ENCODE data around the gene VCL. TPM values are rescaled to one million over a fixed set of nuclear protein-coding genes. Genes with fewer than 3 reads are reported as not detected.
"Not testable (repeated sequence)": the region's sequence is repeated elsewhere in the genome, so short reads cannot be mapped to it uniquely, and the experiment has no call there.

Gene VCL
- polyA plus RNA-seq, 3 donors: 117 to 132 (median 128) TPM

- no peak for DNase-seq (ENCODE audit: extremely low read depth in 1 of 11, low read depth in 9 of 11, low spot score in 4 of 11)
Measured at GRCh38 chr10:74114041-74114448, 116.1 kb downstream of the VCL start.

DNA sequence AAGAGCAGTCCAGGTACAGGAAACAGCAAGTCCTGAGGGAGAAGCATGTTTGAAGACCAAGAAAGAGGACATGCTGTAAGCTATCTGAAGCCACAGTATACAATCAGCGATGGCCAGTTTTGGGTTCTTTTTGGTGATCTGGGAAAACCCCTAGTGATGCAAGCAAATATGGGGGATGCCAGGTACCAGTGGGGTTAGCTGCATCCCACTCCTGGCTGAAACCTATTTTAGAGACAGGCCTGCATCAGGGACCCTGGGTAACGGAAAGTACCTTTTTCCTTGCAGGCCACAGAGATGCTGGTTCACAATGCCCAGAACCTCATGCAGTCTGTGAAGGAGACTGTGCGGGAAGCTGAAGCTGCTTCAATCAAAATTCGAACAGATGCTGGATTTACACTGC lies 119.8 kb downstream of the VCL start:
- no peak for DNase-seq (ENCODE audit: extremely low read depth in 1 of 11, low read depth in 9 of 11, low spot score in 4 of 11)

DNA sequence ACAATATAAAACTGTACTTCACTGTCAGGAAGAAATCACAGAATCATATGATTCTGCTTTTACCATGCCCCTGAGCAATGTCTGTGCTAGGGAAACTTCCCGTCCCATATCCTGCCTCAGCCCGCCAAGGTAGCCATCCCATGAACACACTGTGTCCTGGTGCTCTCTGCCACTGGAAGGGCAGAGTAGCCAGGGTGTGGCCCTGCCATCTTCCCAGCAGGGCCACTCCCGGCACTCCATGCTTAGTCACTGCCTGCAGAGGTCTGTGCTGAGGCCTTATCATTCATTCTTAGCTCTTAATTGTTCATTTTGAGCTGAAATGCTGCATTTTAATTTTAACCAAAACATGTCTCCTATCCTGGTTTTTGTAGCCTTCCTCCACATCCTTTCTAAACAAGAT lies 120.9 kb downstream of the VCL start:
- no peak for DNase-seq (ENCODE audit: extremely low read depth in 1 of 11, low read depth in 9 of 11, low spot score in 4 of 11)

DNA sequence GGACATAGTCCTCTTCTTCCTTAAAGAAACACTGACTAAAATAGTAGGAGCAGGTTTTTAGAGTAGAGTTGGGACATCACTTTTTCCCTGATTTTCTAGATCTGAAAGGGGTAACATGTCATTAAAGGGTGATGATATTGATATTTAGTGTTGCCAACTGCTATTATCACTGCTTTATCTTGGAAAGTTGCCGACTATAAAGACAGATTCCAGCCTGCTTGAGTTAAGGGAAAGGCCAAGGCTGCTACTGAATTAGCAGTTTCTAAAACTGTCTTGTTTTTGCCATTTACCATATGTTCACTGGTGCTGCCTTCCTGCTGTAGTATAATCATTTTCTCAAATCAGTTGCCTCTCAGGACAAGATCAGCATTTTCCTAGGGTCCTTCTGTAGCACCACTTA lies 123.0 kb downstream of the VCL start:
- DNase-seq (ENCODE audit: extremely low read depth in 1 of 11, low read depth in 9 of 11, low spot score in 4 of 11): no peak

DNA sequence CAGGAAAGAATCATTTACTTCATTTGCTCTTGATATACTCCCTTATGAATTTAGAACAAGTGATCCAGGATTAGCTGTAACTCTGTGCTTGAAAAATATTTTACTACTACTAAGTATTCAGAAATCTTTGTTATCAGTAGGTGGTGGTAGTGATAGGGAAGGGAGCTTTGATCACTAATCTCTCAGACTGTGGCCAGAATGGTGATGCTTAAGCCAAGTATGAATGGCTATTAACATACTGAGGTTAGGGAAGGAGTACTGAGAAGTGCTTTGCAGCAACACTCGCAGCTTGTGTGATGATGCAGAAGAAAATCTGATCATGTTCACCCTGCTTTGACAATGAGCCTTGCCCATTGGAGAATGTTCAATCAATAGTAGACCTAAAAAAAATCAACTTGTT lies 123.5 kb downstream of the VCL start:
- DNase-seq (ENCODE audit: extremely low read depth in 1 of 11, low read depth in 9 of 11, low spot score in 4 of 11): no peak

DNA sequence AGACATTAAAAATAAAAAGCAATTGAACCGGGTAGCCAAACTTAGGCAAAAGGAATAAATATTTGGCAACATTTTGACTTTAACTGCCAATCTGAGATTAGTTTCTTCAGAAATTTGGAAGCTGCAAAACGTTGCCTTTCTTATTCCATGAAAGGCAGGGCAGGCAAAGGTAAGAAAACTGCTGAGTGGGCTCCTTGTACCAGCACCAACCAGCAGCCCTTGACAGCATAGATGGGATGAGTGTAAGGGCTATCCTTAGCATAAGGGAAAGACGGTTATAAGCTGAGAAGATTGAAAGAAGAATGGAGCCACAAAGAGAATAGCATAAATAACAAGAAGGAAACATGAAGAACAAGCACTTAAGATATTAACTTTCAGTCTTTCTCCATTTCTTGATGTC lies 124.1 kb downstream of the VCL start:
- DNase-seq (ENCODE audit: extremely low read depth in 1 of 11, low read depth in 9 of 11, low spot score in 4 of 11): no peak

- DNase-seq (ENCODE audit: extremely low read depth in 1 of 11, low read depth in 9 of 11, low spot score in 4 of 11): no peak
Measured at GRCh38 chr10:74123081-74123480, 125.2 kb downstream of the VCL start.

- no peak for DNase-seq (ENCODE audit: extremely low read depth in 1 of 11, low read depth in 9 of 11, low spot score in 4 of 11)
Measured at GRCh38 chr10:74133923-74134820, 136.3 kb downstream of the VCL start.

GRCh38 chr10:74135452-74135851 lies 137.5 kb downstream of the VCL start:
- no peak for DNase-seq (ENCODE audit: extremely low read depth in 1 of 11, low read depth in 9 of 11, low spot score in 4 of 11)

DNA sequence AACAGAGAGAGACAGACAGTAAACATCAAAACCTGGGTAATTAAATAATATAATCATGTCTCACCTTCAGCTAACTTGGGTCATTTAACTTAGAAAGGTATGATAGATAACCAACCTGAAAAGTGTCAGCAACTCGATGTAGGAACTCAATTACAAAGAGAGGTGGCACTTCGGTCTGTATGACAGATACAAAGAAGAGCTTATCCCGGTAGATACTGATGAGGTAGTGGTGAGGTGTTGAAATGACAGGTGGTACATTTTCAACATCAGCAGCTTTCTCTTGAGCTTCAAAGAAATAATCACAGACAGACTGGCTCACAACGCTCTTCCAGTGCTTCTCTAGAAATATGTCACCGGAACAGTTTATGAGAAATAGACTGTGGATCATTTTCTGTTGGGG lies 140.1 kb downstream of the VCL start:
- DNase-seq (ENCODE audit: extremely low read depth in 1 of 11, low read depth in 9 of 11, low spot score in 4 of 11): no peak

DNA sequence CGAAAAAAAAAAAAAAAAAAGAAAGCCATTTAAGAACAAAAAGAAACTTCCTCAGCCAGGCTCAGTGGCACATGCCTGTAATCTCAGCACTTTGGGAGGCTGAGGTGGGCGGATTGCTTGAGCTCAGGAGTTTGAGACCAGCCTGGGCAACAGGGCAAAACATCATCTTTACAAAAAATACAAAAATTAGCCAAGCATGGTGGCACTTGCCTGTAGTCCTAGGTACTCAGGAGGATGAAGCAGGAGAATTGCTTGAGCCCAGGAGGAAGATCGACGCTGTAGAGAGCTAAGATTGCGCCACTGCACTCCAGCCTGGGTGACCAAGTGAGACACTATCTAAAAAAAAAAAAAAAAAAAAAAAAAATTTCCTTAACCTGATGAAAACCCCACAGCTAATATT lies 140.7 kb downstream of the VCL start:
- DNase-seq (ENCODE audit: extremely low read depth in 1 of 11, low read depth in 9 of 11, low spot score in 4 of 11): not testable (repeated sequence)

DNA sequence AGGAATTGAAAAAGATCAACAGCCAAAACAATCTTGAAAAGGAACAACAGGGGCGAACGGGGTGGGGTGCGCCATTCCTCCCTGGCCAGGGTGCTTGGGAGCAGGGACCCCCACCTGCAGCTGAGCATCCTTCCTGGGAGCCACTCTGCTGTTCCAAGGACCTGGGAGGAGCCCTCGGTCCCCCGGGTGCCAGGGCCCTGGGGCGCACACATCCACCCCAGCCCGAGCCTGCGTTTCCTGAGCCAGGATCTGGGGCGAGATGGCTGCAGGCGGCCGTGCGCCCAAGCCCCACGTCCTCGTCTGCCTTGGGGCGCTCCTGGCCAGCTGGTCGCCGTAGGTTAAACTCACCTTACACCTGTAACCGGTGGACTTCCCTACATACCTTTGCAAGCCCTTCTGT lies 142.1 kb downstream of the VCL start:
- DNase-seq (ENCODE audit: extremely low read depth in 1 of 11, low read depth in 9 of 11, low spot score in 4 of 11): no peak

DNA sequence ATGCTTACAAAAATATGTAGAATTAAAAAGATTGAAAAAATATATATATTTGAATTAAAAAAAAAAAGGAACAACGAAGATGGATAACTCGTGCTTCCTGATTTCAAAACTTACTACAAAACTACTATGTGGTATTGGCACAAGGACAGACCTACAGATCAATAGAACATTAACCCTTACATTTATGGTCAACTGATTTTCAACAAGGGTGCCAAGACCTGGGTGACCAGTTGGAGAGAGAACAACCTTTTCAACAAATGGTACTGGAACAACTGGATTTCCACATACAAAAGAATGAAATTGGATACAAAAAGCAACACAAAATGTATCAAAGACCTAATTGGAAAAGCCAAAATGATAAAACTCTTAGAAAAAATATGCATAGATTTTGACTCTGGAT lies 142.6 kb downstream of the VCL start:
- DNase-seq (ENCODE audit: extremely low read depth in 1 of 11, low read depth in 9 of 11, low spot score in 4 of 11): no peak

GRCh38 chr10:74145133-74145532 lies 147.2 kb downstream of the VCL start:
- peak in 10 of 11 donors; percentile 36 to 79 (median 60) for DNase-seq (ENCODE audit: extremely low read depth in 1 of 11, low read depth in 9 of 11, low spot score in 4 of 11)

GRCh38 chr10:74146980-74147379 lies 149.1 kb downstream of the VCL start:
- DNase-seq (ENCODE audit: extremely low read depth in 1 of 11, low read depth in 9 of 11, low spot score in 4 of 11): not testable (repeated sequence)

DNA sequence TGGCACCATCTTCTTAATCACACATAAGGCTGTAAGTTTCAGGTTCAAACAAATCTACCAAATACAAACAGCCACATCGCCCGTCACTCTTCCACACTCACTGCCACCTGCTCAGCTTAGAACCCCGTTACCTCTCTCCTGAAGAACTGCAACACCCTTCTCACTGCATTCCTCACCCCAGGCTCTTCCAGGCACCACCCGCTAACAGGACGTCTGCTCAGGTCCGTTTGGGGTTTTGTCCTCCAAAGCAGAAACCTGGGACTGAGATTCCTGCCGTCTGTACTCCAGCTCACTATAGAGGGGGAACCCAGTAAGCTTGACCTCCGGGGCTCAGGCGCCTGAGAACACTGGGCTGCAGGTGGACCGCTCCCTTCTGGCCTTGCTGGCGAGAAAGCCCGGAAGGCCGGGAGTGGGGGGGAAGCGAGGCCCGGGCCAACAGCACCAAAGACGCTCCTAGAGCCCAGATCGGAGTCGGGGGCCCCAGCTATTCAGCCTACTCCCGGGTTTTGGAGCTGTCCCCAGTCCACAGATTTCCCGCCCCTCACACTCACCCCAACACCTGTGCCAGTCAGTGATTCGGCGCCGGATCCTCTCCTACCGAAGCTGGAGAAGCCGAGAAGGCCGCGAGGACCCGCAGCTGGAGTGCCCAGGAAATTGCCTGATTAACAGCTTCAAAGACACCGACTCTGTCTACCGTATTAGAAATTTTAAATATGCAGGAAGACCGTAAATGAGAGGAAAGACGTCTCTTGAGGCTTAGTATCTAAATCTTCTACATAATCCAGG lies 152.5 kb downstream of the VCL start, which contains the start of gene AP3M1:
TSS of gene AP3M1 (minus strand) at position 625 of the 786 bp plus-strand sequence. CDS start 12,449 bp downstream, outside the sequence.
- DNase-seq (ENCODE audit: extremely low read depth in 1 of 11, low read depth in 9 of 11, low spot score in 4 of 11): peak in 2 of 11 donors; percentile 37 to 57

DNA sequence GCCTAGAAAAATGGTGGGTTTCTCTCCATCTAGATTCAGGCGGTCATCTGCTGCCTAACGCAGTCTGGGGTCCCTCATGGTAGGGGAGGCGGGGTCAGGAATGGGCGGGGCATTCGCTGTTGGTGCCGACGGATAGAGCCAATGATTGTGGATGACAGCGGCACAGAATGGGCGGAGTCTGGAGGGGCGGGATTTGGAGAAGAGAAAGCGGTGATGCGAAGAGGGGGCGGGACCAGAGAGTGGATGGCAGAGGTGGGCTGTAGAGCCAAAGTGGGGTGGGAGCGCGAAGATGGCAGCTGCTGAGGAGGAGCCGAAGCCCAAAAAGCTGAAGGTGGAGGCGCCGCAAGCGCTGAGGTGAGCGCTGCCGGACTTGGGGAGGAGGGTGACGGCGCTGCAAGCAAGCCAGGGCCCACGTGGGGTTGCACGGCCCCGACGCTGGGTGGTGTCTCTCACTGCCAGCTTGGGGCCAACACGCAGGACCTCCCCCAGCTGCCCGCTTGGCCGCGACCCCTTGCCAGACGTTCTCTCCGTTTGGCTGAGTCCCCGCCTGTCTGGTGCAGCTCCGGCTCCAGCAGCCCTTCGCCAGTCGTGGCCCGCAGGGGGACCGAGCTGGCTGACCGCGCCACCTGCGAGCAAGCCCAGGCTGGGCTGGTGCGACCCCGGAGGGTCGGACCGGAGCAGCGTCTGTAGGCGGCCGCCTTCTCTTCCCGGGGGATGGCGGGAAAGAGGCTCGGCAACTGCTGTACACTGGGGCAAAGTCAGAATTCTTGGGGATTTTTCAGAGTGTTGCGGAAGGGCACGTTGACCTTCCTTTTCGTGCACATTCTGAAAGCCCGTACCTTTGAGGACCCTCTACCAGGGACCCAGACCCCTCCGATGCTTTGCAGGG lies 153.3 kb downstream of the VCL start, which contains the start of gene ADK:
TSS of gene ADK (plus strand) at position 232 of the 889 bp plus-strand sequence. CDS start at position 290, 58 bp downstream.
- DNase-seq (ENCODE audit: extremely low read depth in 1 of 11, low read depth in 9 of 11, low spot score in 4 of 11): peak; percentile 97 to 100 (median 99)

DNA sequence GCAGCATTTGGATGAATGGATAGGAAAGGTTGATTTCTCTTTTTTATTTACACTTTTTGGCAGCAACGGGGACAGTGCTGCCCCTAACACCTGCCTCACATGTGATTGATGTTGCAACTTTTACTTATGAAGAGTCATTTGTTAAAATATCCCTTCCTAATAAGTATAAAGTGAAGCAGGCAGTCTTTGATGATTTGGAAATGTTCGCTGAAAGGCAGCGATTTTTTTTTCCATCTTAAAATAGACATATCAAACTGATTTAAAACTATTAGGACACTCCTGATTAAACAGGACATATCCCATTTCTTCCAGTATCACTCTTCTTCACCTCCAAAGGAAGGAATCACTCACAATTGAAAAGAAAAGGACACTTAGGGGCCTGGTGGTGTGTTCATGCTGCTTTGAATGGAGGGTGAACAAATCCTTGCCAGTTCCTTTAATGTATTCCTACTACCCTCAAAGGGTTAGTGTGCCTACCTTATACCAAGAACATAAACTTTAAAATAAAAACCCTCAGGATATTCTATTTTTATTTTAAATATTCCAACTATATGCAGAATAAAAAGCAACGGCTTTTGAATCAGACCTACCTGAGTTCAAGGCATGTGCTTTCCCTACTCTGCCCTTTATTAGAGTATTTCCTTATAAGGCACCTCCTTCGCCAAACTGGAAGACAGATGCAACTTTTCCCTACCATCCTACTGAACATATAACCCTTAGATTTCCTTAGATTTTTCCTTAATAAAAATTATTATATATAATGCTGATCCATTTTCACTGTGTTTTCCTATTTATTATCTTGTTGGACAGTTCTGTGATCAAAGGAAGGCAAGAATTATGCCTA lies 154.2 kb downstream of the VCL start:
- DNase-seq (ENCODE audit: extremely low read depth in 1 of 11, low read depth in 9 of 11, low spot score in 4 of 11): no peak

Data from renal cortex interstitium (tissue), 11 donors.